Measurements from ENCODE around the gene HHIPL2. TPM values are rescaled to one million over a fixed set of nuclear protein-coding genes. Genes with fewer than 3 reads are reported as not detected.

HHIPL2 gene
- polyA plus RNA-seq, 1 of the 3 experiments (the other 2 are of a cell fraction) = 0.21 TPM

GRCh38 chr1:222529181-222529580, 18.7 kb downstream of the HHIPL2 start:
- H3K27me3 ChIP-seq (ENCODE audit: insufficient read depth) = no peaks in the 10 kb centered on the region
- POLR2A ChIA-PET = no interaction called here
- H3K9ac ChIP-seq = no peak overlapping the region
- no peaks in the 10 kb centered on the region for H3K79me2 ChIP-seq (ENCODE audit: insufficient read depth)
- no peak overlapping the region for H2AFZ ChIP-seq (ENCODE audit: low read depth)
- H3F3A ChIP-seq (replicated peaks; ENCODE audit: insufficient read depth) = no peaks in the 10 kb centered on the region
- no peaks in the 10 kb centered on the region for H3K4me1 ChIP-seq (ENCODE audit: control insufficient read depth in 1 of 2, insufficient read depth in 2 of 2, low read depth in 1 of 2, low read length in 1 of 2)
- no peak overlapping the region for H3K4me3 ChIP-seq (ENCODE audit: low read depth in 2 of 2, low read length in 1 of 2)
- no peak for TF ChIP-seq GABPA (IDR thresholded peaks at IDR 0.05; ENCODE audit: low read depth)
- no peak for TF ChIP-seq FOXJ3 (CRISPR knock-in tag; IDR thresholded peaks at IDR 0.05)
- no peak for TF ChIP-seq RCOR1 (IDR thresholded peaks at IDR 0.05; ENCODE audit: low read length)
- TF ChIP-seq NRF1 (IDR thresholded peaks at IDR 0.05; ENCODE audit: low read depth, low read length) = no peak
- no peak for TF ChIP-seq NFIC (IDR thresholded peaks at IDR 0.05; ENCODE audit: borderline replicate concordance)
- TF ChIP-seq JUND (IDR thresholded peaks at IDR 0.05) = no peak
- no peak for TF ChIP-seq CHD2 (IDR thresholded peaks at IDR 0.05; ENCODE audit: low read length, partially characterized antibody)
- TF ChIP-seq MEF2A (IDR thresholded peaks at IDR 0.05; ENCODE audit: borderline replicate concordance, low read depth) = no peak
- TF ChIP-seq POLR2AphosphoS5 (IDR thresholded peaks at IDR 0.05; ENCODE audit: low read depth, low read length) = no peak
- no peak for TF ChIP-seq FOSL2 (IDR thresholded peaks at IDR 0.05; ENCODE audit: borderline replicate concordance, low read depth)
- TF ChIP-seq MAX (IDR thresholded peaks at IDR 0.05; ENCODE audit: low read depth) = no peak
- no peak for TF ChIP-seq ZBTB33 (IDR thresholded peaks at IDR 0.05; ENCODE audit: borderline replicate concordance, low read depth)
- TF ChIP-seq TCF12 (IDR thresholded peaks at IDR 0.05) = no peak
- no peak for TF ChIP-seq REST (IDR thresholded peaks at IDR 0.05; ENCODE audit: low read depth, low read length)
- no peak for TF ChIP-seq RFX5 (IDR thresholded peaks at IDR 0.05; ENCODE audit: low read length)
- no peak for TF ChIP-seq RXRA (IDR thresholded peaks at IDR 0.05; ENCODE audit: borderline replicate concordance, low read depth)
- TF ChIP-seq ELF1 (IDR thresholded peaks at IDR 0.05) = no peak
- H3K36me3 ChIP-seq (replicated peaks in 1 of 2; ENCODE audit: control insufficient read depth in 1 of 2, insufficient read depth in 2 of 2, low read length in 1 of 2) = no peaks in the 10 kb centered on the region
- no peak overlapping the region for H3K27ac ChIP-seq (ENCODE audit: low read depth in 2 of 2, low read length in 1 of 2)
- no peaks in the 10 kb centered on the region for H3K9me2 ChIP-seq
- no peak overlapping the region for H3K4me2 ChIP-seq
- no peak for DNase-seq
- CTCF ChIA-PET = no interaction called here
- H4K20me1 ChIP-seq (ENCODE audit: insufficient read depth) = no peaks in the 10 kb centered on the region
- H3K9me3 ChIP-seq = no peaks in the 10 kb centered on the region
- 70% methylated on average over 3 of the region's 3 CpGs for WGBS (ENCODE audit: low lambda C conversion rate)

Measured in SK-N-SH (cell line).